Measurements from ENCODE around the gene MACROH2A2.
"Not testable (repeated sequence)": the region's sequence is repeated elsewhere in the genome, so short reads cannot be mapped to it uniquely, and the experiment has no call there.

MACROH2A2 gene

GRCh38 chr10:70106958-70107791 lies 54.5 kb downstream of the MACROH2A2 start:
- DNase-seq = no peak

DNA sequence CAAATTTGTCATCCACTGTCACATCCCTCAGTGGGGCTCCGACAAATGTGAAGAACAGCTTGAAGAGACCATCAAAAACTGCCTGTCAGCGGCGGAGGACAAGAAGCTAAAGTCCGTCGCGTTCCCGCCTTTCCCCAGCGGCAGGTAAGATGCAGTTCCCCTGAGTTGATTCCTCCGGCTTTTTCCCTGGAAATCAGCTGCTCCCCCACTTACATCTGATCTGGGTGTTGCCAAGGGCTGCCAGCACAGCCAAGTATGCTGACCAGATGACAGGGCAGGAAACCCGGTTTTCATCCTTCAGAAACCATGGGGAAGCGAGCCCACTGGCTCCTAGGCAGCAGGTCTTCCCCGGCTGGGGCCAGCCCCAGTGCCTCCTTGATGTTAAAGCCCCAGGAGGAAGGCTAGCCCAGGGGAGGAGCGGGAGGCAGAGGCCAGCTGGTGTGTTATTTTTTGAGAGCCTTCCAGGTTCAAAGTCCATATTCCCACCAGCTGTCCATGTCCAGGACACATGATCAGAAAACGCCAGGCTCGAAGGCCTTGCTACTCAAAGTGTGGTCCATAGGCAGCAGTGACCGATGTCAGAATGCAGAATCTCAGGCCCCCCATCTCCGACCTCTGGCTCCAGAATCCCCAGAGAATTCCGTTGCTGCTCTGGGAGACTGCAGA lies 56.6 kb downstream of the MACROH2A2 start:
- no peak for DNase-seq

DNA sequence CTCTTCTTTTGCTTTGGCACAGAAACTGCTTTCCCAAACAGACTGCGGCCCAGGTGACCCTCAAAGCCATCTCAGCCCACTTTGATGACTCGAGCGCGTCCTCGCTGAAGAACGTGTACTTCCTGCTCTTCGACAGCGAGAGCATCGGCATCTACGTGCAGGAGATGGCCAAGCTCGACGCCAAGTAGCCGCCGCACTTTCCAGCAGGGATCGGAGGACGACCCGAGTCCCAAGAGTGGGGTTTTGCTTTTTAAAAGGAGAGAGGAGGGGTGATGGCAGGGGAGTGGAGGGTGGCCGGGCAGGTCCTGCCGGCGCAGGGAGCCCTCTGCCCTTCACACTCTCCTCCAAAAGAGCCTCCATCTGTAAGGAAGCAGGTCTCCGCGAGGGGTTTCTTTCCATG lies 58.9 kb downstream of the MACROH2A2 start:
- no peak for DNase-seq

DNA sequence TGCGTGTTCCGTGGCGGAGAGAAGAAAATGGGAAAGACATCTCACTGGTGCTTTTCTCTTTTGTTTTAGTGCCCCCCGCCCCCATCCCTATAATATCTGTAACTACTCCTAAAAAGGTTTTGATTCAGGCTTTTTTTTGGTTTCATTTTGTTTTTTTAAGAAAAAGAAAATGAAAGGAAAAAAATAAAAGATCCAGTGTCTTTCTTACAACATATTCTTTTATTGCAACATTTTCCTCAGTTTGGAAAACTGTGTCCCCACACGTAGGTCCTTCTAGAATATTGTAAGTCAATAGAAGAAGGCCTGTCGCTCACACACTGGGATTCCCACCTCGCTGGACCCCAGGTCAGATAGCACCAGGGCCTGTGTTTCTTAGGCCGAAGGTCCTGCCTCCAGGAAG lies 59.4 kb downstream of the MACROH2A2 start:
- no peak for DNase-seq

GRCh38 chr10:70114902-70115301 lies 62.3 kb downstream of the MACROH2A2 start:
- DNase-seq = no peak

DNA sequence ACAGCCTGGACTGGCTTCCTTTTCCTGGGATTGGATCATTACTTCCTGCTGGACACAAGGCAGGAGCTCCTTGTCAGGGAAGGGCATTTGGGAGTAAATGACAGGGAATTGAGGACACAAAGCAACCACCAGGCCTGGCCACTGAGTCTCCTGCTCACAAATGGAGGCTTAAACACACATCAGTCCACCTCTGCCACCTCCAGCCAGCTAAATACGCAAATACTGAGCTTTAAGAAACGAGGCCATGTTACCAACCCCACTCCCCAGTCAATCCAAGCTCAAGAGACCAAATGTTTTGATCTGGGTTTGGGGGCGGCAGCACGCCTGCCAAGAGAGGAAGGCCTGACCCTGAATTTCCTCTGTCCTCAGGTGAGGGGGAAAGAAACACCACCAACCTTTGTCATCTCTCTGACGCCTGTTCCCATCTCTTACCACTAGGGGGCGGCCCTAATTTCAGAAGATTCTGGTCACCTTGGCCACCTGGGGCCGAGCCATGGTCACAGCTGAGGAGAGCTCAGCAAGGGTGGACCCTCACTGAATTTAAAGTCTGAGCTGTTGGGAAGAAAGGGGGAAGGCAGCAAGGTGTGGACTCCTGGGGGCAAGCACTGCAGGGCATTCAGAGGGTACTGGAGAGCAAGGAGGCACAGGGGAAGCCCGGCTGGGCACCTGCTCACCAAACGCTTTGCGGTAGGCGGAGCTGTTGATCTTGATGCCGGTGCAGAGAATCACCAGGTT lies 63.5 kb downstream of the MACROH2A2 start:
- peak; percentile 60 for DNase-seq

DNA sequence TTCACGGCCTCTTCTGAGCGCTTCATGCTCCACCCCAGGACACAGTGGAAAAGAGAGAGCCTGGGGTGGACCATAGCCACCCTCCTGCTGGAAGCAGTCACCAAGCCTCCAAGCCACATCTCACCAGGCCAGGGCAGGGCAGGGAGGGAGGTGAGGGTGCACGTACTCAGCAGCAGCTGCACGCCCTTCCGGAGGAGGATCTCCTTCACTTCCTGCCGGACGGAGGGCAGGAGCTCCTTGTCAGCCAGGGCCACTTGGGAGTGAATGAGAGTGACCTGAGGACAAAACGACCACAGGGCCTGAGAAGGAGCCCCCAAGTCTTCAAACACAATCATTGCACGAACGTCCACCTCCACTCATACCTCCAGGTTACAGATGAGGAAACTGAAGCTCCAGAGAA lies 65.0 kb downstream of the MACROH2A2 start:
- no peak for DNase-seq

DNA sequence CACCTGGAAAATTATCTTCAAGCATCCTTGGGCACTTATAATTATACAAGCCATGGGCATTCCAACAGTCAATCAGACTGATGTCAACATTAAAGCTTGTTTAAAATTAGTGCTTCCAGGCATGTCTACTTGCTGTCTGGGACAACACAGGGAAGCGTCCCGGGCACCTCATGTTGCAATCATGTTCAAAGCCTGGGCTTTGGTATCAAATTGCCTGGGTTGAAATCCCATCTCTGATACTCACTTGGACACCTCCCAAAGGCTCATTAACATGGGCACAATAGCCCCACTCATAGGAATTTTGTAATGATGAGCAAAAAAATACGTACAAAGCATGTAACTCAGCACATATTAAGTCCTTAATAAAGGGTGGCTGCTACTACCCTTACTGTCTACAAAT lies 65.5 kb downstream of the MACROH2A2 start:
- no peak for DNase-seq

- DNase-seq = no peak
These were observed 66.6 kb downstream of the MACROH2A2 start for GRCh38 chr10:70119197-70119596.

GRCh38 chr10:70119623-70120022 lies 67.0 kb downstream of the MACROH2A2 start:
- DNase-seq = no peak

DNA sequence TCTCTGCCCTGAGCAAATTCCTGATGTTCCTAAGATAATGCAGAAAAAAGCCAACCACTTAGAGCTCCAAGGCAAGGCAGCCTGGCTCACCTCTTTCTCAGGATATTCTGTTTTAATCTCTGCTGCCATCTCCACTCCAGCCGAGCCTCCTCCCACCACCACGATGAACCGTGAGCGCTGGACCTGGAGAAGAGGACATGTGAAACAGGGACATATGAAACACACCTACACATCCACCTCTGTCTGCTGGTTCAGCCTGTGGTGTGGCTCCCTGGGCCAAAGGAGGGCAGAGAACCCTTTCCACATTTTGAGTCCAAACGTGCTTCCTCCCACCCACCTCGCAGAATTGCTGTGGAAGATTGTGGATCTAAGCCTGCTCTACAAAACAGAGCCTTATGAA lies 67.8 kb downstream of the MACROH2A2 start:
- DNase-seq = no peak

DNA sequence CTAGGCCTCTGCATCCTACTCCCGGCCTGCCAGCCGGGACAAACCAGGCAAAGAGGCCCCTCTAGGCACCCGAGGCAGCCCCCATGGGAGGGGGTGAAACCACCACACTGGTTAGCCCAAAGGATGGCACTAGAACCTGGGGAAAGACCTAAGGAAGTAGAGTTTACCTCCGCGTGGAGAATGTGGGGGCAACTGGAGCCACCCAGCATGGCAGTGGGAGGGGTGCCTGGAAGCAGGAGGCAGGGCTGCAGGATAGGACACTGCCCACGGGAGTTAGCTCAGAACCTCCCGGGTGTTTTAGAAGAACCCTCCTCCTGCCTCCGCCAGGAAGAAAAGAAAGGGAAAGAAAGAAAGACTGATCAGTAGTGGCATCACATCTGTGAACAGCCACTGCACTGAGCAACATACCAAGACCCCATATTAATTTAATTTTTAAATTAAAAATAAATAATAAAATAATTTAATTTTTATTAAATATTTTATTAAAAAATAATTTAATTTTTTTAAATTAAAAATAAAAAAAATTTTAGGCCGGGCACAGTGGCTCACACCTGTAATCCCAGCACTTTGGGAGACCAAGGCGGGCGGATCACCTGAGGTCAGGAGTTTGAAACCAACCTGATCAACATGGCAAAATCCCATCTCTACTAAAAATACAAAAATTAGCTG lies 68.8 kb downstream of the MACROH2A2 start:
- no peak for DNase-seq

DNA sequence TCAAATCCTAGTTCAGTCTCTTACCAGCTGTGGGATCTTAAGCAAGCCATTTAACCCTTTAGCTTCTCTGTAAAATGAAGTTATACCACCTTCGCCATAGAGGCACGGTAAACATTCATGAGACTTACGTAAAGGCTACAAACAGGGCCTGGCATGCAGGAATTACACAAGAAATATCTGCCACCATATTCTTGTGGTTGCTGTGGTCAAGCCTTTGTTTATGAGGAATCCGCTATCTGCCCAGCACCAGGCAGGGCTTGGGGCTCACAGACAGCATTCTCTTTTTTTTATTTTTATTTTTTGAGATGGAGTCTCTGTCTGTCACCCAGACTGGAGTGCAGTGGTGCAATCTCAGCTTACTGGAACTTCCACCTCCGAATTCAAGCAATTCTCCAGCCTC lies 70.1 kb downstream of the MACROH2A2 start:
- DNase-seq = no peak

DNA sequence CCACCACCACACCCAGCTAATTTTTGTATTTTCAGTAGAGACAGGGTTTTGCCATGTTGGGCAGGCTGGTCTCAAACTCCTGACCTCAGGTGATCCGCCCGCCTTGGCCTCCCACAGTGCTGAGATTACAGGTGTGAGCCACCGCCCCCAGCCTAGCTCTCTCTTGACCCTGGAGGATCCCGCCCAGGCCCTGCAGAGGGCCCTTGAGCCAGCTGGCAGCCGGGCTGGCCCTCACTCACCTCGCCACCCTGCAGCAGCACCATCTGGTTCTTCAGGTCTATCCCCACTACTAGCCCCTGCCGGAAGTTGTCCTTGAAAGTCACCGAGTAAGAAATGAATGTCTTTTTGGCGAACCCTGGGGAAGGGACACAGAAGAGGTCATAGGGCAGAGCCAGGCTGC lies 70.5 kb downstream of the MACROH2A2 start:
- not testable (repeated sequence) for DNase-seq

DNA sequence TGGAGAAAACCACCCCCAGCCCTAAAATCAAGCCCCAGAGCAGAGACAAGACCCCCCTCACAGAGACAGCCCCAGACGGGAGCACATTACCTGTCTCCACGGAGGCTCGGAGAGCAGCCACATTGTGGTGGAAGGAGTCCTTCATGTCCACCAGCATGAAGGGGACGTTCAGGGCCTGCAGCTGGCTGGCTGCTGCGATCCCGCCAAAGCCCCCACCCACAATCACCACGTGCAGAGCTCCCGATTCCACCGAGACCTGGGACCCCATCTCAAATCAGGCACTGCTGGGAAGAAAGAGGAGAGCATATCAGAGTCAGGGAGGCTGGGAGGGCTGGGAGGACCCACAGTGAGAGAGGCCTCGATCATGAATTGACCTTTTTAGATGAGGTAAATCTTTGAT lies 71.2 kb downstream of the MACROH2A2 start:
- DNase-seq = no peak

DNA sequence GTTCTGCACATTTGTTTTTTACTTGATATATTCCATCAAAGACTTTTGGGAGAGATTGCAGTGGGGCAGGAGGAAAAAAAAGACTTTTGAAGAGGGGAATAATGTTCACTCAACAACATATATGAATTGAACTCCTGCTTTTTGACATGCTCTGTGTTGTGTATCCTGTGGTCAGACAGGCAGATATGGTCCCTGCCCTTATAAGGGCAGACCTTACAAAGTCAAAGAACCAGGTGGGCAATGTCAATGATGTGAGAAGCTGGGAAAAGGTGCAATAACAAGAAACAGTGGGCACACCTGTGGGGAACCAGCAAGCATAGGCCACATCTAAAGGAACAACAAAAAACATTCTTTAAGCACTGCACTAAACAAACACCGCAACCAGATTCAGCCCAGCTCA lies 71.8 kb downstream of the MACROH2A2 start:
- DNase-seq = no peak

- no peak for DNase-seq
These were observed 72.3 kb downstream of the MACROH2A2 start for GRCh38 chr10:70124918-70125317.

- no peak for DNase-seq
These were observed 73.4 kb downstream of the MACROH2A2 start for GRCh38 chr10:70125918-70126552.

- no peak for DNase-seq
These were observed 74.2 kb downstream of the MACROH2A2 start for GRCh38 chr10:70126700-70127395.

DNA sequence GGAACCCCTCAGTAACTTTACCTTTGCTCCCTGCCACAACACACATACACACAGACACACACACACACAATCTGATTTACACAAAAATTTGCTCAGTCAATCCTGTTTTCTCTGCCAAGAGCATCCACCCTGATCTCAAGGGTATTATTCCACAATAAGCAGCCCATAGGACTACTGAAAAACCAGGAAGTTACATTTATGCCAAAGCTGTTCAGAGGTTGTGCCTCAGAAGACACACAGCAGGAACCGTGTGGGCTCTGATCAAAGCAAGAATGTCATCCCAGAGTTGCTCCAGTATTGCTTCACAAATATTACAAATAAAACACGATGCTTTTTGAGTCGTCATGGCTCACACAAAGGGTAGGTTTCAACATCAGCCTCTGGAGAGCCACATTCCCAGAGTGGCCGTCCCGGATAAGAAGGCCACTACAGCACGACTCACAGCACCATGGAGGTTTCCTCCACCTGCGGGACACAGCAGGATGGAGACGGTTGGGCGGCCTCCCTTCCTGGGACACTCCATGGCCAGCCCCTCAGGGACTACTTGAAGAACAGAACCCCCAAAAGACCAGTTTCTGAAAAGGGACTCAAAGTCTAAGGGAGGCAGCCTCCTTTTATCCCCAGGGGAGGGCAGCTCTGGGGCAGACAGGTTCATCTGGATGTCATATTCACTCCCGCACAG lies 78.4 kb downstream of the MACROH2A2 start:
- no peak for DNase-seq

GRCh38 chr10:70131560-70131937 lies 78.9 kb downstream of the MACROH2A2 start:
- no peak for DNase-seq
